AG09309 (cell line): Measurements from ENCODE around the gene UBR4.
"Not testable (repeated sequence)": the region's sequence is repeated elsewhere in the genome, so short reads cannot be mapped to it uniquely, and the experiment has no call there.

Source experiments
- DNase-seq: peaks from one replicate; pipeline ENCODE4 v3.0.0-alpha.2; 2010; ENCODE audit warnings: low read depth
- H3K4me3 ChIP-seq: 2 replicates; pipeline ENCODE4 v1.5.1; 2011; ENCODE audit warnings: mild to moderate bottlenecking, low read depth, low read length, moderate library complexity; ENCODE audit not compliant: control insufficient read depth
- CTCF ChIP-seq: IDR thresholded peaks from 2 replicates; pipeline ENCODE4 v1.5.1; 2011; ENCODE audit warnings: mild to moderate bottlenecking, low read depth, low read length, inconsistent platforms; ENCODE audit not compliant: insufficient read depth, control insufficient read depth; ENCODE audit errors: missing control alignments

UBR4 gene

GRCh38 chr1:19219451-19219850 is 9.4 kb upstream of the UBR4 start:
- H3K4me3 ChIP-seq, result no peak overlapping the region
- DNase-seq, result no peak
- no peak for TF ChIP-seq CTCF

- not testable (repeated sequence) for H3K4me3 ChIP-seq, DNase-seq
Measured at GRCh38 chr1:19216585-19216984, 6.5 kb upstream of the UBR4 start.

- DNase-seq, result no peak
- no peak for TF ChIP-seq CTCF
- no peak overlapping the region for H3K4me3 ChIP-seq
Measured at GRCh38 chr1:19213580-19213979, 3.5 kb upstream of the UBR4 start.

- no peak for DNase-seq
- H3K4me3 ChIP-seq, result no peak overlapping the region
- TF ChIP-seq CTCF, result no peak
Measured at GRCh38 chr1:19212167-19212566, 2.1 kb upstream of the UBR4 start.

- peak overlapping the region; percentile 54 for H3K4me3 ChIP-seq
- no peak for TF ChIP-seq CTCF
- no peak for DNase-seq
Measured at GRCh38 chr1:19210772-19211549, 895 bp upstream of the UBR4 start.

GRCh38 chr1:19209439-19209989 is 552 bp downstream of the UBR4 start:
- DNase-seq, result no peak
- no peak for TF ChIP-seq CTCF
- H3K4me3 ChIP-seq, result peak overlapping the region; percentile 54

GRCh38 chr1:19208710-19209438 is 1.2 kb downstream of the UBR4 start:
- no peak for DNase-seq
- H3K4me3 ChIP-seq, result peak overlapping the region; percentile 54
- no peak for TF ChIP-seq CTCF
